GM13976 (cell line): Measurements from ENCODE around the gene PAX4.
A peak's percentile ranks its signal among the peaks of the same experiment; 100 is the strongest.

Experiments
- DNase-seq: peaks from one replicate; pipeline ENCODE4 v3.0.0; 2012; ENCODE audit warnings: low spot score
- in situ Hi-C: fragments of 300-500 bp; cut with MboI; formaldehyde crosslinking; loops from one replicate; pipeline ENCODE4 v1.12.0; 2022; ENCODE audit warnings: low sequenced_read_pairs, mixed read lengths, inconsistent platforms; ENCODE audit not compliant: unreplicated experiment
- TF ChIP-seq, protein P1 (sequence below): IDR thresholded peaks from 2 replicates; pipeline ENCODE4 v1.5.1; 2012; ENCODE audit warnings: borderline replicate concordance, mild to moderate bottlenecking; ENCODE audit not compliant: insufficient read depth; ENCODE audit errors: extremely low read depth, missing control alignments, control extremely low read depth

Gene PAX4

DNA sequence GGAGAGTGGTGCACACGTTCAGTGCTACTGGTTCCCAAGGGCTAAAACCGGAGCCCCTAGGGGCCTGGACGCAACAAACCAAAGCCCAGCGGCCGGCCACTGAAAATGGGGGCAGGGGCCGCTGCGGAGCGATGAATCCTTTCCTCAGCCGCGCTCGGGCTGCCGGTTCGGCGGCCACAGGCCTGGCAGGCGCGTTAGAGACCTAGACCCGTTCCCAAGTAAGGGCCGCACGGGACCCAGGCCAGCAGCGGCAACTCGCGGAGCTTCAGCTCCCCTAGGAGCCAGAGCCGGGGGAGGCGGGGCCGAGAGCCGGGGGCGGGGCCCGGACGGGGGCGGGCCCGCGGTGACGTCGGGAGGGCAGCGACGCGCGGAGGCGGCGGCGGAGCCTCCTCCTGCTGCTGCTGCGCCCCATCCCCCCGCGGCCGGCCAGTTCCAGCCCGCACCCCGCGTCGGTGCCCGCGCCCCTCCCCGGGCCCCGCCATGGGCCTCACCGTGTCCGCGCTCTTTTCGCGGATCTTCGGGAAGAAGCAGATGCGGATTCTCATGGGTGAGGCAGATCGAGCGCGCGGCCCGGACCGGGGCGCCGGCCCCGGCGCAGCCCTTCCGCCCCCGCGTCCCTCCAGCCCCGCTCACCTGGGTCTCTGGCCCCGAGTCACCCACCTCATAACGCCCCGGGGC is 29.8 kb downstream of the PAX4 start, which contains the start of gene ARF5:
TSS of gene ARF5 (plus strand) at position 393 of the 678 bp plus-strand sequence. CDS start at position 481, 88 bp downstream.
- in situ Hi-C loops: no loop called here
- TF ChIP-seq, protein P1, sequence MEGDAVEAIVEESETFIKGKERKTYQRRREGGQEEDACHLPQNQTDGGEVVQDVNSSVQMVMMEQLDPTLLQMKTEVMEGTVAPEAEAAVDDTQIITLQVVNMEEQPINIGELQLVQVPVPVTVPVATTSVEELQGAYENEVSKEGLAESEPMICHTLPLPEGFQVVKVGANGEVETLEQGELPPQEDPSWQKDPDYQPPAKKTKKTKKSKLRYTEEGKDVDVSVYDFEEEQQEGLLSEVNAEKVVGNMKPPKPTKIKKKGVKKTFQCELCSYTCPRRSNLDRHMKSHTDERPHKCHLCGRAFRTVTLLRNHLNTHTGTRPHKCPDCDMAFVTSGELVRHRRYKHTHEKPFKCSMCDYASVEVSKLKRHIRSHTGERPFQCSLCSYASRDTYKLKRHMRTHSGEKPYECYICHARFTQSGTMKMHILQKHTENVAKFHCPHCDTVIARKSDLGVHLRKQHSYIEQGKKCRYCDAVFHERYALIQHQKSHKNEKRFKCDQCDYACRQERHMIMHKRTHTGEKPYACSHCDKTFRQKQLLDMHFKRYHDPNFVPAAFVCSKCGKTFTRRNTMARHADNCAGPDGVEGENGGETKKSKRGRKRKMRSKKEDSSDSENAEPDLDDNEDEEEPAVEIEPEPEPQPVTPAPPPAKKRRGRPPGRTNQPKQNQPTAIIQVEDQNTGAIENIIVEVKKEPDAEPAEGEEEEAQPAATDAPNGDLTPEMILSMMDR: no peak
- peak; percentile 98 for DNase-seq

DNA sequence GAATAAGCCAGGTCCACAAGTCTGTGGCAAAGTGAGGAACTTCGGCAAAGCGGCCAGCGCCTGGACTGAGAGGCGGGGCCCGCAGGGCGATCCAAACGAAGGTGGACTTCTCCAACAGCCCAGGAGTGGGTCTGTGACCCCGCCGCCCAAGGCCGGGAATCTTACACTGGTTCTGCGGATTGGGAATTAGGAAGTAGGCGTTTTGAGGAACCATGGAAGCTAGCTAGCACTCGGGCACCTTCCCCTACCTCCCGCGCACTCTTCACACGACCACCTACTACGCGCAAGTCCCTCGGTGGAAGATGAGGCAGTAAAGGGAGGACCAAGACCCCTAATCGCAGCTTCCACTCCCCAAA is 30.3 kb downstream of the PAX4 start:
- no peak for DNase-seq

DNA sequence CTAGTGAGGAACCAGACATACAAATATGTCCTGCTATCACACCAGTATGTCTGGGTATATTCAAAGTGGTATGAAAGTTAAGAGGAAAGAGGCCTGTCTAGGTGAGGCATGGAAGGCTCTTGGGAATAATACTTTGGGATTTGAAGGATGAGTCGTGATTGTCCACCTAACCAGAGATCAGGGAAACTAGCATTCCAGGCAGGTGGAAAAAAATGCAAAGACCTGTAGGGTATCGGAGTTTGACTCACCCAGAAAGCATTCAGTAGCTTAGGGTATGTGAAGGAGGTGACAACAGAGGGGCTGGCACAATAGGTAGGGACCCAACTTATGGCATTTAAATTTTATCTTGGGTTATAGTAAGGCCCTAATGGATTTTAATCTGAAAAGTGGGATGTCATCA is 31.6 kb downstream of the PAX4 start:
- no peak for DNase-seq
- TF ChIP-seq, protein P1: no peak
- in situ Hi-C loops: no loop called here

More for the DNA sequence above, 30.3 kb downstream of the PAX4 start:
- in situ Hi-C loops: no loop called here
- TF ChIP-seq, protein P1: no peak

- TF ChIP-seq, protein P1: no peak
- in situ Hi-C loops: no loop called here
- DNase-seq: peak; percentile 95
Measured at GRCh38 chr7:127585044-127585953, 32.6 kb downstream of the PAX4 start, which contains the start of gene GCC1. TSS of gene GCC1 (minus strand) at chr7:127585596. CDS start at chr7:127585182, 414 bp downstream.

GRCh38 chr7:127584648-127585043 is 33.3 kb downstream of the PAX4 start:
- TF ChIP-seq, protein P1: no peak
- in situ Hi-C loops: no loop called here
- DNase-seq: no peak

DNA sequence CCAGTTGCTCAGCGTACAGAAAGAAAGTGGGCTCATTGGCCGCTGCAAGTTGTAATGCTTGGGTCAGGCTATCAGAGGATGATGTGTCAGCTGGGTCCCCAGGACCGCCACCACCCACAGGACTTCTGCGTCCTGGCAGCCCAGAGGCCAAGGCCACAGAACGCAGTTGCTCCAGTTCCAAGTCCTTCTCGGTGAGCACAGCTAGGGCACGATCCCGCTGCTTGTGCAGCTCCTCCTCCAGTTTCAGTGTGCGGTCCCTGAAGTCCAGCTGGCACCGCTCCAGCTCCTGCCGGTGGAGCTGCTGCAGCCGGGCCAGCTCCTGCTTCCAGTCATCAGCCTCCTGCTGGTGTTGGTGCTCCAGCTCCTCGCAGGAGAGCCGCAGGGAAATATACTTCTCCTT is 35.6 kb downstream of the PAX4 start:
- DNase-seq: no peak
- in situ Hi-C loops: no loop called here

More for the DNA sequence above, 35.6 kb downstream of the PAX4 start:
- TF ChIP-seq, protein P1: no peak
